ENCODE results near the gene CABLES1.

GRCh38 chr18:23179416-23179815, 44.1 kb downstream of the CABLES1 start:
- TF ChIP-seq EZH2 (IDR thresholded peaks at IDR 0.05), result no peak
- TF ChIP-seq POLR2AphosphoS5 (IDR thresholded peaks at IDR 0.05; ENCODE audit: borderline replicate concordance, low read depth, low read length), result no peak

Data from SK-N-MC (cell line).